Glomerular visceral epithelial cell (primary cell): Measurements from ENCODE around the gene P3R3URF.

Experiments
- DNase-seq: peaks from one replicate; pipeline ENCODE4 v3.0.0-alpha.2; 2016; ENCODE audit errors: extremely low spot score

Gene P3R3URF

GRCh38 chr1:46132529-46133180 is 43.6 kb downstream of the P3R3URF start, which contains the start of gene PIK3R3:
TSS of gene PIK3R3 (minus strand) at chr1:46132629. CDS start at chr1:46131952, 677 bp downstream.
- peak; percentile 99 for DNase-seq

GRCh38 chr1:46131712-46132528 is 44.4 kb downstream of the P3R3URF start:
- peak; percentile 33 for DNase-seq

GRCh38 chr1:46131093-46131492 is 45.2 kb downstream of the P3R3URF start:
- no peak for DNase-seq

GRCh38 chr1:46130606-46131005 is 45.7 kb downstream of the P3R3URF start:
- DNase-seq = no peak

- no peak for DNase-seq
Observed at GRCh38 chr1:46130121-46130520, 46.2 kb downstream of the P3R3URF start.

GRCh38 chr1:46128344-46128743 is 47.9 kb downstream of the P3R3URF start:
- DNase-seq = no peak
